ENCODE data around the gene TPRX1.
A peak's percentile ranks its signal among the peaks of the same experiment; 100 is the strongest.
"Not testable (repeated sequence)": the region's sequence is repeated elsewhere in the genome, so short reads cannot be mapped to it uniquely, and the experiment has no call there.

The TPRX1 gene

GRCh38 chr19:47765523-47766358, 38.6 kb downstream of the TPRX1 start:
- DNase-seq = peak; percentile 78

- DNase-seq = not testable (repeated sequence)
These were observed 39.6 kb downstream of the TPRX1 start for GRCh38 chr19:47764705-47765104.

GRCh38 chr19:47762615-47763308, 41.6 kb downstream of the TPRX1 start:
- DNase-seq = no peak

GRCh38 chr19:47762151-47762550, 42.2 kb downstream of the TPRX1 start:
- no peak for DNase-seq

- DNase-seq = no peak
These were observed 42.8 kb downstream of the TPRX1 start for GRCh38 chr19:47761566-47761965.

GRCh38 chr19:47760632-47760999, 43.7 kb downstream of the TPRX1 start:
- no peak for DNase-seq

GRCh38 chr19:47758443-47758804, 45.9 kb downstream of the TPRX1 start:
- DNase-seq = no peak

GRCh38 chr19:47757617-47758442, 46.5 kb downstream of the TPRX1 start:
- DNase-seq = no peak

- DNase-seq = no peak
These were observed 47.3 kb downstream of the TPRX1 start for GRCh38 chr19:47756953-47757608.

GRCh38 chr19:47756627-47756929, 47.8 kb downstream of the TPRX1 start:
- DNase-seq = no peak

- DNase-seq = no peak
These were observed 48.4 kb downstream of the TPRX1 start for GRCh38 chr19:47755762-47756626.

- no peak for DNase-seq
These were observed 49.1 kb downstream of the TPRX1 start for GRCh38 chr19:47755065-47755761.

- no peak for DNase-seq
These were observed 49.9 kb downstream of the TPRX1 start for GRCh38 chr19:47754206-47755064.

- DNase-seq = no peak
These were observed 51.7 kb downstream of the TPRX1 start for GRCh38 chr19:47752440-47753211.

Measured in activated effector memory CD4-positive, alpha-beta T cell treated with anti-CD3 and anti-CD28 coated beads, Interleukin-2, amount 50 U/mL, for 16 hours (primary cell).